H1 (cell line): ENCODE data around the gene GALNT2. TPM values are rescaled to one million over a fixed set of nuclear protein-coding genes. Genes with fewer than 3 reads are reported as not detected.

Experiments used
- CTCF ChIA-PET: fragments of 300-600 bp; sonication (Branson Sonifier 250); formaldehyde crosslinking; loops from one replicate; lab custom pipeline; 2021; ENCODE audit not compliant: partially characterized antibody; lab: Charles Lee
- POLR2A ChIA-PET: fragments of 300-600 bp; sonication (Branson Sonifier 250); formaldehyde crosslinking; loops from one replicate; lab custom pipeline; 2021; ENCODE audit warnings: inconsistent platforms; ENCODE audit not compliant: partially characterized antibody; lab: Charles Lee
- DNase-seq, 2 experiments: peaks; one replicate each; pipeline versions ENCODE4 v3.0.0 to v3.0.0-alpha.2; 2010 to 2022; ENCODE audit warnings: low spot score in 2 of 2, low read depth in 1 of 2, mixed read lengths in 1 of 2
- FAIRE-seq: peaks from 2 replicates; lab custom pipeline; 2011; peaks lifted over from hg19 to GRCh38; lab: Jason Lieb, UNC
- H2AFZ ChIP-seq: 2 replicates; pipeline ENCODE4 v1.8.1; 2012; ENCODE audit warnings: low read length, inconsistent platforms
- H2AK5ac ChIP-seq: 2 replicates; pipeline ENCODE4 v1.6.1; 2013; ENCODE audit warnings: low read depth, low read length
- H2BK120ac ChIP-seq: replicated peaks from 2 replicates; pipeline ENCODE3; 2013; ENCODE audit warnings: low read depth, low read length, inconsistent platforms
- H2BK12ac ChIP-seq: 2 replicates; pipeline ENCODE4 v1.6.1; 2013; ENCODE audit warnings: low read depth, low read length
- H2BK15ac ChIP-seq: 2 replicates; pipeline ENCODE4 v1.6.1; 2013; ENCODE audit warnings: low read length
- H2BK20ac ChIP-seq: 2 replicates; pipeline ENCODE4 v1.6.1; 2013; ENCODE audit warnings: low read length
- H2BK5ac ChIP-seq: 2 replicates; pipeline ENCODE4 v1.6.1; 2013; ENCODE audit warnings: low read depth, low read length
- H3K14ac ChIP-seq: 2 replicates; pipeline ENCODE4 v1.6.1; 2013; ENCODE audit warnings: inconsistent platforms; ENCODE audit not compliant: insufficient read length
- H3K18ac ChIP-seq: 2 replicates; pipeline ENCODE4 v1.6.1; 2013; ENCODE audit warnings: low read length; ENCODE audit errors: extremely low read depth
- H3K23ac ChIP-seq: 2 replicates; pipeline ENCODE4 v1.6.1; 2013; ENCODE audit warnings: inconsistent platforms; ENCODE audit not compliant: insufficient read length
- H3K23me2 ChIP-seq: 2 replicates; pipeline ENCODE4 v1.6.1; 2013; ENCODE audit warnings: low read depth, low read length
- H3K27ac ChIP-seq: 2 replicates; pipeline ENCODE4 v1.6.1; 2011; ENCODE audit warnings: low read depth, low read length, inconsistent platforms
- H3K27me3 ChIP-seq, 4 experiments: replicated peaks in 1 of 4; 1 replicate in 1 of 4; 2 replicates in 3 of 4; pipeline versions ENCODE4 v1.6.1 to v1.8.1; 2011 to 2013; ENCODE audit warnings: low read length in 3 of 4, mild to moderate bottlenecking in 3 of 4, inconsistent platforms in 2 of 4, mixed read lengths in 2 of 4, moderate library complexity in 1 of 4; ENCODE audit not compliant: control insufficient read depth in 3 of 4, insufficient read depth in 3 of 4; ENCODE audit errors: extremely low read depth in 1 of 4
- H3K36me3 ChIP-seq, 4 experiments: 2 replicates each; pipeline versions ENCODE4 v1.6.1 to v1.8.1; 2011 to 2013; ENCODE audit warnings: mild to moderate bottlenecking in 4 of 4, low read length in 3 of 4, moderate library complexity in 2 of 4, control low read depth in 1 of 4, inconsistent platforms in 1 of 4; ENCODE audit not compliant: insufficient read depth in 4 of 4, control insufficient read depth in 2 of 4
- H3K4ac ChIP-seq: replicated peaks from 2 replicates; pipeline ENCODE3; 2013; ENCODE audit warnings: low read length, low read depth, mixed read lengths, inconsistent platforms; ENCODE audit not compliant: insufficient read length
- H3K4me1 ChIP-seq, 4 experiments: replicated peaks in 1 of 4; 1 replicate in 1 of 4; 2 replicates in 3 of 4; pipeline versions ENCODE4 v1.6.1 to v1.8.1; 2011 to 2013; ENCODE audit warnings: low read length in 3 of 4, inconsistent platforms in 2 of 4, mixed read lengths in 1 of 4; ENCODE audit not compliant: insufficient read depth in 4 of 4, control insufficient read depth in 3 of 4
- H3K4me2 ChIP-seq, 2 experiments: 2 replicates each; pipeline versions ENCODE4 v1.6.1 to v1.8.1; 2011 to 2013; ENCODE audit warnings: low read depth in 2 of 2, low read length in 2 of 2, control low read depth in 1 of 2, inconsistent platforms in 1 of 2, mild to moderate bottlenecking in 1 of 2; ENCODE audit not compliant: insufficient read depth in 1 of 2
- H3K4me3 ChIP-seq, 4 experiments: fragments of 200-600, 300-600 bp in 1 of 4; sonication (generic), shearing (Covaris generic), sonication (Bioruptor Twin) in 1 of 4; 2 replicates each; pipeline versions ENCODE4 v1.5.1 to v1.8.1; 2011 to 2016; ENCODE audit warnings: low read length in 4 of 4, low read depth in 3 of 4, control low read depth in 2 of 4, inconsistent platforms in 2 of 4, mild to moderate bottlenecking in 2 of 4, mixed read lengths in 1 of 4, moderate library complexity in 1 of 4; ENCODE audit not compliant: insufficient read depth in 2 of 4; ENCODE audit errors: extremely low read depth in 1 of 4
- H3K56ac ChIP-seq: replicated peaks from 2 replicates; pipeline ENCODE3; 2013; ENCODE audit warnings: low read depth, mild to moderate bottlenecking, mixed read lengths, low read length, inconsistent platforms; ENCODE audit not compliant: insufficient read length
- H3K79me1 ChIP-seq: 2 replicates; pipeline ENCODE4 v1.6.1; 2013; ENCODE audit warnings: low read depth, low read length, control low read depth
- H3K79me2 ChIP-seq, 2 experiments: 2 replicates each; pipeline versions ENCODE4 v1.6.1 to v1.8.1; 2012 to 2013; ENCODE audit warnings: low read length in 2 of 2, mild to moderate bottlenecking in 2 of 2, inconsistent platforms in 1 of 2; ENCODE audit not compliant: insufficient read depth in 2 of 2, control insufficient read depth in 1 of 2
- H3K9ac ChIP-seq, 4 experiments: replicated peaks in 1 of 4; 1 replicate in 1 of 4; 2 replicates in 3 of 4; pipeline versions ENCODE4 v1.6.1 to v1.8.1; 2011 to 2013; ENCODE audit warnings: low read depth in 3 of 4, low read length in 3 of 4, control low read depth in 2 of 4, mild to moderate bottlenecking in 2 of 4, moderate library complexity in 2 of 4, inconsistent platforms in 1 of 4; ENCODE audit errors: extremely low read depth in 1 of 4
- H3K9me3 ChIP-seq, 2 experiments: 2 replicates each; pipeline versions ENCODE4 v1.6.1 to v1.8.1; 2012 to 2013; ENCODE audit warnings: mild to moderate bottlenecking in 2 of 2, moderate library complexity in 2 of 2, control low read depth in 1 of 2, inconsistent platforms in 1 of 2, low read depth in 1 of 2, low read length in 1 of 2, mixed read lengths in 1 of 2; ENCODE audit not compliant: insufficient read depth in 2 of 2
- H4K20me1 ChIP-seq, 2 experiments: replicated peaks in 1 of 2; 2 replicates each; pipeline versions ENCODE3 to v1.8.1; 2011 to 2013; ENCODE audit warnings: inconsistent platforms in 2 of 2, low read length in 2 of 2, mild to moderate bottlenecking in 1 of 2; ENCODE audit not compliant: insufficient read depth in 2 of 2, control insufficient read depth in 1 of 2
- H4K5ac ChIP-seq: 2 replicates; pipeline ENCODE4 v1.6.1; 2013; ENCODE audit warnings: low read length, low read depth, mixed read lengths, inconsistent platforms; ENCODE audit not compliant: insufficient read length
- H4K8ac ChIP-seq: 2 replicates; pipeline ENCODE4 v1.8.0; 2013; ENCODE audit warnings: mild to moderate bottlenecking, moderate library complexity, low read length, inconsistent platforms; ENCODE audit not compliant: insufficient read depth; ENCODE audit errors: extremely low read depth
- H4K91ac ChIP-seq: replicated peaks from 2 replicates; pipeline ENCODE3; 2013; ENCODE audit warnings: low read length, mixed read lengths, inconsistent platforms; ENCODE audit not compliant: insufficient read length
- POLR2A ChIP-seq, 2 experiments: IDR thresholded peaks; 1 replicate in 1 of 2; 2 replicates in 1 of 2; pipeline ENCODE4 v1.6.1; 2011; ENCODE audit warnings: low read depth in 2 of 2, low read length in 2 of 2, mild to moderate bottlenecking in 2 of 2; ENCODE audit errors: control extremely low read depth in 1 of 2
- RAD21 ChIP-seq, 2 experiments: IDR thresholded peaks in 1 of 2; conservative IDR thresholded peaks in 1 of 2; 2 replicates each; pipeline ENCODE4 v1.6.1; 2011; ENCODE audit warnings: low read depth in 2 of 2, low read length in 2 of 2, improper control_type of control experiment in 1 of 2, inconsistent platforms in 1 of 2, mild to moderate bottlenecking in 1 of 2, moderate library complexity in 1 of 2
- WGBS, 2 experiments: shearing (Covaris generic) in 1 of 2; methylation state at CpG; one replicate each; pipeline versions ENCODE4 v1.1.6 to v1.1.7; 2013 to 2015; ENCODE audit warnings: low lambda C conversion rate in 2 of 2, mixed read lengths in 2 of 2, inconsistent platforms in 1 of 2, low coverage in 1 of 2, missing lambda C conversion rate in 1 of 2; ENCODE audit not compliant: insufficient replicate concordance in 2 of 2, insufficient coverage in 1 of 2, insufficient read length in 1 of 2; ENCODE audit errors: extremely low coverage in 1 of 2, missing lambda C conversion rate in 1 of 2; 5-methylcytosine and 5-hydroxymethylcytosine counted together
- polyA plus RNA-seq, 7 experiments: library from polyadenylated mRNA; depleted of rRNA in 3 of 7; stranded (reverse) in 5 of 7; unstranded in 2 of 7; fragments of >200 nt in 5 of 7; fragments of 200-250 nt in 2 of 7; gene quantifications; 1 replicate in 5 of 7; 2 replicates in 1 of 7; 4 replicates in 1 of 7; pipeline versions ENCODE4 v1.2.1 to v1.2.3, GENCODE V29; 2011 to 2013; ENCODE audit warnings: missing spikeins in 2 of 7, mixed read lengths in 2 of 7
- total RNA-seq: library from RNA; stranded (reverse); fragmentation: NEBNext Ultra II Directional; extraction: Animal tissue kit (Norgen Biotek cat#: 25700); gene quantifications from 2 replicates; pipeline ENCODE4 v1.2.1, GENCODE V29; 2021

GALNT2 gene
- total and polyA plus RNA-seq, 2 of the 8 experiments (the other 6 are each of a cell fraction or from before 2014, with no cell fraction given) = 34.5 to 75.3 TPM

DNA sequence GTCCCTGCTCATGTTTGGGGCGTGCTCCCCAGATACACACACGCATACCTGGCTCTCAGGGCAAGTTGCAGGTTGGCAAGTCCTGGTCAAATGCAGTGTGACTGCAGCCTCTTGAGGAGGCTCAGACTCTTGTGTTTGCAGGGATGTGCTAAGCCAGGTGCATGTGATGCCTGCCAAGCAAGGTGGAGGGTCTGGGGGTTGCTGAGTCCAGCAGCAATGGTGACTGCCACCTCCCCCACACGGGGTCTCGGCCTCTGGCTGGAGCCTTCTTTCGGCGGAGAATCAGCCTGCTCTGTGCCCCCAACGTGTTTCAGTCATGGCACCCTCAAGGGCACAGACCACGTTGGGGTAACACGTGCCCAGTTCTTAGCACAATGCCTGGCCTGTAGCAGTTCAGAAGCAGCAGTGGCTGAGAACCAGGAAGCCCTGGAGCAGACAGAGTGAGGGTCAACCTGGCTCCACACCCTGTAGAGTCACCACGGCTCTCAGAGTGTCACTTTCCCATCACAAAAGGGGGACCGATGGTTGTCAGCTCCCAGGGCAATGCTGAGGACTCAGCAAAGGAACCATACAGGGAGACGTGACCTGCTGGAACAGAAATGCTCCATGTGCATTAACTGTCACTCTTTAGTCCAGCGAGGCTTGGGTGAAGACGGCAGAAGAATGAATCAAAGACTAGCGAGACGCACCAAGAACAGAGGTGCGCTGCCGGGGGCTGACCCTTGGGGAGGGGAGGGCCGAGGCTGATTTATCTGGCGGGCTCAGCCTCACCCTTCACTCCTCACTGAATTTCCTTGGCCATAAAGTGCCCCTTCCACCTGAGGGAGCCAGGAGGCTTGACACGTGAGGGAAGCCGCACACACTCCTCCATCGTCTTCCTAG lies 250.1 kb downstream of the GALNT2 start:
- DNase-seq = no peak
- H2BK20ac ChIP-seq = no peak overlapping the region
- H4K8ac ChIP-seq = no peak overlapping the region
- H2AFZ ChIP-seq = no peak overlapping the region
- H3K4me1 ChIP-seq = no peaks in the 10 kb centered on the region
- no peak overlapping the region for H3K4me2 ChIP-seq
- peak overlapping the region; percentile 87; the same call in 1 of the 2 replicates for H2BK12ac ChIP-seq
- no peak overlapping the region for H3K4me3 ChIP-seq
- no peak overlapping the region for H3K9ac ChIP-seq
- no peaks in the 10 kb centered on the region for H3K79me1 ChIP-seq
- TF ChIP-seq POLR2A (IDR thresholded peaks at IDR 0.05; ENCODE audit: control extremely low read depth in 1 of 2, low read depth in 2 of 2, low read length in 2 of 2) (no peak), RAD21 (IDR thresholded peaks at IDR 0.05 in 1 of 2, conservative IDR thresholded peaks at IDR 0.05 in 1 of 2; ENCODE audit: low read depth in 2 of 2, low read length in 2 of 2) (peak in 1 of 2 experiments; percentile 10; a peak in 1 of 4 replicates)
- TF ChIP-seq, all 59 proteins: peak for 1
- Histone ChIP-seq H3K56ac (no peak overlapping the region), H3K36me3 (0 out of 8 replicates have a peak, but pooled peaks cover 0 to 3% (median 0%) of the 10 kb centered on the region in 4 experiments), H2BK5ac (peak overlapping the region; percentile 35; the same call in 1 of the 2 replicates), H3K14ac (no peak overlapping the region), H3K27me3 (no peaks in the 10 kb centered on the region), H3K27ac (no peak overlapping the region; the same call in 1 of the 2 replicates), H3K23ac (no peak overlapping the region), H3K4ac (no peak overlapping the region), H3K18ac (no peak overlapping the region), H2BK15ac (peak overlapping the region; percentile 41; the same call in 1 of the 2 replicates), H4K5ac (no peak overlapping the region), H2AK5ac (peak overlapping the region; percentile 65; the same call in 1 of the 2 replicates), H3K79me2 (no peaks in the 10 kb centered on the region), H2BK120ac (no peak overlapping the region), H4K20me1 (no peaks in the 10 kb centered on the region), H3K23me2 (no peaks in the 10 kb centered on the region), H3K9me3 (no peaks in the 10 kb centered on the region), H4K91ac (no peak overlapping the region)
- FAIRE-seq = no peak
- POLR2A ChIA-PET = interaction anchor here (0.9 kb wide), 1 partner anchor 11 kb away, joined by 5 read pairs; no protein-coding TSS in a partner anchor
- CTCF ChIA-PET = interaction anchor here (1.1 kb wide), 1 partner anchor 656 kb away, joined by 3 read pairs; no protein-coding TSS in a partner anchor
- 87% methylated on average over 22 of the region's 23 CpGs; no CpG with 5 or more reads in 1 of the 2 experiments for WGBS, 2 experiments
